Embryonic facial prominence (tissue), 1 donor: Measurements from ENCODE around the gene STAM.
"Not testable (repeated sequence)": the region's sequence is repeated elsewhere in the genome, so short reads cannot be mapped to it uniquely, and the experiment has no call there.

Experiments used
- DNase-seq: peaks from one replicate; pipeline ENCODE4 v3.0.0-alpha.2; 2016; ENCODE audit errors: extremely low spot score

Gene STAM

DNA sequence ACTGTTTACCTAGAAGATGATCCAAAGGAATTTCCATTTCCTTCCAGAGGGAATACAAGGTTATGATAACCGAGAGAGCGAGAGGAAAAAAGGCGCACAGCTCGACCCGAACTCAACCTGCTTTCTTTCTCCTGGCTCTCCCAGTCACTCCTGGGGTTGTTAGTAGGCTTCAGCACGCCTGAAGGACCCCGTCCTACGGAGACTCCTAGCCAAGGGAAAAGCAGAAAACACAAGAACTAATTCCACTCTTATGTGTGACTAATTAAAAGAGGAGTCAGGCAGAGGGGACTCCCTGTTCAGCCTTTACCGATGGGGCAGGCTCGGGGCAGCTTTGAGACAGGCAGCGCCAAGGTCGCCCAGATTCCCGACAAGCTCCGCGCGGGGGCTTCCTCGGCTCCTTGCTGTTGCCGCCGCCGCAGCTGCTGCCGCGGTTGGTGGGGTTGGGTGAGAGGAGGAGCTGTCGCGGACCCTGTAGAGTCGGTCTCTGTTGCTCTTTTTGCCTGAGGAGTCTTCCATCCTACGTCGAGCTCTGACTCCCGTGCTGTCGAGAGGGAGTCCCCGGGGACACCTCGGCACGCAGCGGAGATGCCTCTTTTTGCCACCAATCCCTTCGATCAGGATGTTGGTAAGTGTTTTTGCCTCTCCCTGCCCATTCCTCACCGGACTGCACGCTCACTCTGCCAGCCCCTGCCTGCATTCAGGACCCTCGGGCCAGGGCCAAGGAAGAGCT lies at the start of gene STAM:
TSS of gene STAM (plus strand) at position 397 of the 730 bp plus-strand sequence. CDS start at position 586, 189 bp downstream.
- DNase-seq: peak; percentile 91

DNA sequence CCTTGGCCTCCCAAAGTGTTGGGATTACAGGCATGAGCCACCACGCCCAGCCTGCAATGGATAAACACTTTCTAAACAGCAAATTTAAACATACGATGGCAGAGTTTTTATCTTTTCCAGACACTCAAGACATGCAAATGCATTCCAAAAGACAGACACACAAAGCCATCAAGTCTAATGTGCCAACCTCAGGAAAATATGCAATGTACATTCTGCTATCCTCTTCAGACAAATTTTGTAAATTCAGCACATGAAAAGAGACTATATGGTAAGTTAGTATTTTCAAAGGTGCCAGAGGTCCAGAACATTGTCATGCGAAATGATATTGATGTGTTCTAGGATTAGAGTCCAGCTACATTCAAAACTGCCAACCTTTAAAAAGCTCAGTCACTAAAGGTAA lies 46.6 kb upstream of the STAM start:
- no peak for DNase-seq

DNA sequence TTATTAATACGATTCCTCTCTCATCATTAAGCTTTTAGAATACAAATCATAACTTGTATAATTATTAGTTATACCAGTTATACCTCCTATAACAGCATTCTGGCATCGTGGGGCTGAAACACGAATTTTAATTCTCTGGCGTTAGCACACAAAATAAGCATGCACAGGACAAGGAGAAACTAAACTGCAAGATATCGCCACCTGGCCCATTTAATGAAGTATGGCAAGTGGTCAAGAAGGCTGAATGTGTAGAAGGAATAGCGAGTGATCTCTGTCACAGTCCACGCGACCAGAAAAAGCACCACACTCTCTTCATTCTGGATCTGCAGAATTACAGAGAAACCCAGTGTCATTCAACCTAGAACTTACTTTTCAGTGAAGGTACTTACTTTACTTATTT lies 44.9 kb upstream of the STAM start:
- no peak for DNase-seq

- no peak for DNase-seq
Observed at GRCh38 chr10:17605936-17606335, 38.0 kb upstream of the STAM start.

DNA sequence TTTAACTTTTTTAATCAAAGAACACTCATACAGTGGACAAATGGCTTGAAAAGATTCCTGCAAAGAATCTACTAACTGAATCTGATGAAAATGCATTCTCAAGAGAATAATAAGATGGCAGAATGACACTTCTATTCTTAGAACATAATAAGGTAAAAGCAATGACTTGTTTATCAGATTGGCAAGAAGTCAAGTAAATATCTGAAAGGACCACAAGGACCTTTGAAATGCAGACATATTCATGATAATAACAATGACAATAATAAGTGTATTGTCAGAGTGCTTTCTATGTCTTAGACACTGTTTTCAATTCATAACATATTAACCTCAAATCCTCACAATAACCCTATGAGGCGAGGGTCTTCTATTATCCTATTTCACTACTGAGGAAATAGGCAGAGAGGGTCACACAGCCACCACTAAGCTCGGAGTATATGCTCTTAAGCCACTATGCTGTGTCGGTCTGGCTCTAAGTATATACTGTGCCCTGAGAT lies 37.4 kb upstream of the STAM start:
- DNase-seq: no peak

DNA sequence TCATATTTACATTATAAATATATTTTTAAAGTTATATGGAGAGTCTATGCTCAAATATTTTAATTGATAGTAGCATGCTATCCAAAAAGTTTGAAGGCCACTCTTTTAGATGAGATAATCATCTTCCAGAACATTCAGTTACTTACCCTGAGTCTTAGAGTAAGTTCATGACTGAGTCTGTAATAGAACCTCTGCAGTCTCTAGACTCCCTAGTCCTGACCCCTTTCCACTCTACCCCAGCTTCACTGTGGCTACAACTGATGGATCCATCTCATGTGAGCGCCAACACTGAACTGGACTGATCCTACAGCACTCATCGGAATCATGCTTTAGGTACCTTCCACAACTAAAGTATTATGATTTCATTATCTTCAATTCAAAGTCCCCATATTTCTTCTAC lies 36.9 kb upstream of the STAM start:
- DNase-seq: no peak

DNA sequence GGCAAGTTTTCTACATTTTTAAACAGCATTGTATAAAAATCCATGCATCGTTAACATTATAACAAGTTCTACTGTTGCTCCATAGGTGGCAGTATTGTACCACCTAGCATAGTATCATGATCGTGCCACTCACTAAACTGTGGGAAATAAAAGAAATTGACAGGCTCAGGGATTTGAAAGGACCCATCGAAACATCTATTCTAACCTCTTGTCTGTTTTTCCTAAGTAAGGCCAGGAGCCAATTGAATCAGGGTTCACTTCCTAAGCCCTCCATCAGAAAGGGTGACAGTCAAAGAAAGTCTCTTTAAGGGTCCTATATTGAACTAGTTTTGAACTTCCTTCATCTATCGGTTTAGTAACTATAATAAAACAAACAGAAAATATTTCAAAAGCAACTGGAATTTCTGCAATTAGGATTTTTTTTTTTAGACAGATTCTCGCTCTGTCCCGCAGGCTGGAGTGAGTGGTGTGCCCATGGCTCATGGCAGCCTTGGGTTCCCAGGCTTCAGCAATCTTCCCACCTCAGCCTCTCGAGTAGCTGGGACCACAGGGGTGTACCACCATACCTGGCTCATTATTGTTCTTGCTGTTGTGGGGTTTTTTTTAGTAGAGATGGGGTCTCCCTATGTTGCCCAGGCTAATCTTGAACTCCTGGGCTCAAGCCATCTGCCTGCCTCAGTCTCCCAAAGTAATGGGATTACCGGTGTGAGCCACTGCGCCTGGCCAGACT lies 36.2 kb upstream of the STAM start:
- peak; percentile 41 for DNase-seq

DNA sequence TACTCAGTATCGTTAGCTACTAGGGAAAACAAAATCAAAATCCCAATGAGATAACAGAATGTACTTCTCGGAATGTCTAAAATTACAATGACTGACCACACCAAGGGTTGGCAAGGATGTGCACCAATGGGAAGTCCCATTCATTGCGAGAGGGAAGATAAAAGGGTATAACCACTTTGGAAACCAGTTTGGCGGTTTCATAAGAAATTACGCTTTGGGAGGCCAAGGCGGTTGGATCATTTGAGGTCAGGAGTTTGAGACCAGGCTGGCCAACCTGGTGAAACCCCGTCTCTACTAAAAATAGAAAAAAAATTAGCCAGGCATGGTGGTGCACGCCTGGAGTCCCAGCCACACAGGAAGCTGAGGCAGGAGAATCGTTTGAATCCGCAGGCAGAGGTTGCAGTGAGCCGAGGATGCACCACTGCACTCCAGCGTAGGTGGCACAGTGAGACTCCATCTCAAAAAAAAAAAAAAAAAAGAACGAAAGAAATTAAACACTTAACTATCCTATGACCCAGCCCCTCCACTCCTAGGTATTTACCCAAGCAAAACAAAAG lies 34.4 kb upstream of the STAM start:
- no peak for DNase-seq

DNA sequence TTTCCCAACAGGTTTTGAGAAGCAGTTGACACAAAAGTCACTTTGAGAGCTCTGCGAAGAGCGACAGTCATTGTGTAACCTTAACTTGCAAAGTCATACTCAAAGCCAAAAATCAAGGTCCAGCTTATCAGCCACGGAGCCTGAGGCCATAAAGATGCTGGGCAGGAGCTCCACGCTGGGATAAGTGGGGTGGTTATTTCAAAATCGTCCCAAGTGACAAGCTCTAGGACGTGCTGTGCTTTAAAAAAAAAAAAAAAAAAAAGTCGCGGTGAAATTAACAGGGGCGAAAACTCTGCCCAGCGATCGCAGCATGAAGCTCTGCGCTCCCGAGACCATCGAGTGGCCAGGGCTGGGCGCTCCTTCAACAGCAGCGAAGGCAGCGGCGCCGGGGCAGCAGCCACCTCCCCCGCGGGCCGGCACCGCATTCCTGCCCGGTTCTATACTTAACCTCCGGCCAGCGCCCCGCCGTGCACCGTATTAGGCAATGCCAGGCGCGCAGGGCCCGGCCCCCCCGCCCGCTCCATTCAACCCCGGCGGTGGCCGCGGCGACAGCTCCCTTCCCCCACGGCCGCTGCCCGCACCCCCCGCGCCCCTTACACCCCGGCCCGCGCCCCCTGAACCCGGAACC lies 27.4 kb upstream of the STAM start:
- DNase-seq: no peak

- no peak for DNase-seq
Observed at GRCh38 chr10:17617031-17617911, 26.7 kb upstream of the STAM start, which contains the start of gene HACD1. Gene HACD1, minus strand, starts transcription at chr10:17617374. Its CDS starts 35 bp downstream, at chr10:17617339.

GRCh38 chr10:17622061-17622460 lies 21.9 kb upstream of the STAM start:
- no peak for DNase-seq

- DNase-seq: no peak
Observed at GRCh38 chr10:17624996-17625395, 19.0 kb upstream of the STAM start.

DNA sequence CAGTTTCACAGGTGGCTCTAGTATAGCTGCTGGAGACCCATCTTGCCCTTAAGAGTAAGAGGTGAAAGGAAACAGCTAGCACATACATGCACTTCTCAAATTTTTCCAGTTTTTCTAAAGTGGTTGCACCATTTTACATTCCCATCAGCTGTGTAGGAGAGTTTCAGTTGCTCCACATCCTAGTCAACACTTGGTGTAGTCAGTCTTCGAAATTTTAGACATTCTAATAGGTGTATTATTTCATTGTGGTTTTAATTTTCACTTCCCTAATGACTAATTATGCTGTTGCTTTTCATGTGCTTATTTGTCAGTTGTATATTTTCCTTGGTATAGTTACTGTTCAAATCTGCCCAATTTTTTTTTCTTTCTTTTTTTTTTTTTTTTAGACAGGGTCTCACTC lies 17.3 kb upstream of the STAM start:
- DNase-seq: no peak

DNA sequence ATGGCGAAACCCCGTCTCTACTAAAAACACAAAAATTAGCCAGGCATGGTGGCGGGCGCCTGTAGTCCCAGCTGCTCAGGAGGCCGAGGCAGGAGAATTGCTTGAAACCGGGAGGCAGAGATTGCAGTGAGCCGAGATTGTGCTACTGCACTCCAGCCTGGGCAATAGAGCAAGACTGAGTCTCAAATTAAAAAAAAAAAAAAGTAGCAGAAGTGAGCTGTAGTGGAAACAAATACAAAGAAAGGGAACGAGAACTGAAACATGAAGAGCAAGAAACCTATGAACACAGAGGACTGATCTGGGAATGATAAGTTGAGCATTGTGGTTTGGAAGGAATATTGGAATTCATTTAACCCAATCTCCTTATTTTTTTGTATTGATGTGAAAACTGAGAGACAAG lies 11.4 kb upstream of the STAM start:
- DNase-seq: not testable (repeated sequence)

- no peak for DNase-seq
Observed at GRCh38 chr10:17633353-17633752, 10.6 kb upstream of the STAM start.

GRCh38 chr10:17637869-17638268 lies 6.1 kb upstream of the STAM start:
- no peak for DNase-seq

GRCh38 chr10:17640331-17640816 lies 3.6 kb upstream of the STAM start:
- no peak for DNase-seq

DNA sequence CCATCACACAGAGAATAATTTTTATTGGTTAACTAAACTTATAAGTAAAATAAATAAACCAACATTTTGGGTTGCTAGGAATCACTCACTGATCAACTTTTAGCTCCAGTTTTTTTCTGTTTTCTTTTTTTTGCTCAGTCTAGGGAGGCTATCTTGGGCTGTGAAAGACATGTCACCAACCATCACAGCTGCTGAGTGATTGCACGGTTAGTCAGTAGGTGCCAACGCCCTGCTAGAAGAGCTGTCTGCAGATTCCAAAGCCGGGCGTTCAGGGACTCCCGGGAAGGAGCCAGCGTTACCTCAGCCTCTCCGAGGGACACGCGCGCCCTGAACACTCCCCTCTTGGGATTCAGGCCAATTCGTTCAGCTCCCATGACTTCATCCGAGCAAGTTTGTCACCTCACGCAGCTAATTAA lies 604 bp upstream of the STAM start:
- peak; percentile 42 for DNase-seq

DNA sequence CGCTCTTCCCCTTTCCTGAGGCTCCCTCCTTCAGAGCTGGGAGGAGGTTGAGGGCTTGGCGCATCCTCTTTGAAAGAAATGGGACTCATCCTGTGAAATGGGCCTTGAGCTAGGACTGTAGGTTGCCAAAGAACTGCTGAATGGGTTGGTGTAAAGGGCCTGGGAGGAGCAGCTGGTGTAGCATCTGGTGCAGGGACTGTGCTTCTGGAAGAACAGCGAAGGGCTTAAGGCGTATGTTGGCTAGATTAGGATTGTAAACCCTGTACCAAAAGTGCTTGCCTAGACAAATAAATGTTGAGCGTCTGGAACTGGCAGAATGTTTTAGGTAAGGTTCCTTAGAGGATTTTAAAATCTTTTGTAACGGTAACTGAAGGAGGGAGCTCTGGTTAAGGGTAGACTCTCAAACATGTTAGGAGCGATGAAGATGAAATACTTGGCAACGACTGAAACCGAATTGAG lies 563 bp downstream of the STAM start:
- DNase-seq: no peak

GRCh38 chr10:17645621-17646345 lies 1.8 kb downstream of the STAM start:
- DNase-seq: no peak
